Measurements from ENCODE around the gene ANGPTL4. TPM values are rescaled to one million over a fixed set of nuclear protein-coding genes. Genes with fewer than 3 reads are reported as not detected.
A peak's percentile ranks its signal among the peaks of the same experiment; 100 is the strongest.

Gene ANGPTL4
- total and polyA plus RNA-seq, 9 of the 15 experiments (the other 6 are each of a cell fraction or from before 2014, with no cell fraction given) = 0.05 to 0.77 (median 0.22) TPM; not detected in 4

DNA sequence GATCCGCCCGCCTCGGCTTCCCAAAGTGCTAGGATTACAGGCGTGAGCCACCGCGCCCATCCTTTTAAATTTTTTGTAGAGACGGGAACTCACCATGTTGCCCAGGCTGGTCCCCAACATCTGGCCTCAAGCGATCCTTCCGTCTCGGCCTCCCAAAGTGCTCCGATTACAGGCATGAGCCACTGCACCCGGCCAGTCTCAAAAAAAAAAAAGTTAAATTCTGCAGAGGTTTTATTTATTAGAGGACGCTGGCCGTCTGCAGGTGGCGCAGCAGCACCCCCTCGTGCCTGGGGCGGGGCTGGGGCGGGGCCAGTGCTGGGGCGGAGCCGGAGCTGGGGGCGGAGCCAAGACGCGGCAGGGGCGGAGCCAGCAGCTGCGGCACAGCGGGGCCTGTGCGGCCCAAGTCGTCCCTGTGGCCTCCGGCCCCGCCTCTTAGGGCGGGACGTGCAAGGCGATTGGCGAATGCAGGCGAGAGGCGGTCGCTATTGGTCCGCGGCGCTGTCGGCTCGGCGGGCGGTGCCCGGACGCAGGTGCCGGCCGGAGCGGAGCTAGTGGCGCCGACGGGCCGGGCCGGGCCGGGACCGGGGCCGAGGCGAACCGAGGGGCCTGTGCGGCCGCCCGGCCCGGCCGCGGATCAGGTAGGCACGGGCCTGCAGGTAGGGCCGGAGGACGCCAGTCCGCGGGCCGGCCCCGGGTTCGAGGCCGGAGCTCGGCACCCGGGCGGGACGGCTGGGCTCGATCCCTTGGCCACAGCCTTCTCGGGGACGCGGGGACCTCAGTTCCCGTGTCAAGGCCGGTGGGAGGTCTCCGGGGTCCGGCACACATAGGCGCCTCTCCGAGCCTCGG, 49.1 kb downstream of the ANGPTL4 start, which contains the start of gene MARCHF2 (continued):
- TF ChIP-seq COPS2 (conservative IDR thresholded peaks at IDR 0.05) (no peak), TCF3 (CRISPR knock-in tag; IDR thresholded peaks at IDR 0.05) (no peak; the same call in 1 of the 2 replicates), TEAD4 (IDR thresholded peaks at IDR 0.05; ENCODE audit: low read length) (no peak), TEAD4 (CRISPR knock-in tag; IDR thresholded peaks at IDR 0.05; ENCODE audit: borderline replicate concordance) (no peak), XRCC5 (IDR thresholded peaks at IDR 0.05; ENCODE audit: low read depth, low read length) (no peak), BRD4 (IDR thresholded peaks at IDR 0.05) (no peak), TOE1 (IDR thresholded peaks at IDR 0.05; ENCODE audit: borderline replicate concordance) (0 out of 2 replicates have a peak, but pooled peaks have one; percentile 18), TOE1 (CRISPR knock-in tag; IDR thresholded peaks at IDR 0.05; ENCODE audit: borderline replicate concordance, low read depth) (no peak), POLR2A (conservative IDR thresholded peaks at IDR 0.05) (no peak), SNRNP70 (optimal IDR thresholded peaks at IDR 0.05; ENCODE audit: low read depth, low read length) (no peak), ZNF583 (CRISPR knock-in tag; IDR thresholded peaks at IDR 0.05) (0 out of 2 replicates have a peak, but pooled peaks have one; percentile 32), CREB1 (IDR thresholded peaks at IDR 0.05) (0 out of 2 replicates have a peak, but pooled peaks have one; percentile 41), CREB1 (CRISPR knock-in tag; IDR thresholded peaks at IDR 0.05) (no peak), PHF8 (IDR thresholded peaks at IDR 0.05; ENCODE audit: borderline replicate concordance, low read length) (peak; percentile 62; the same call in 1 of the 2 replicates), MAFF (IDR thresholded peaks at IDR 0.05; ENCODE audit: low read length) (no peak), MCM5 (IDR thresholded peaks at IDR 0.05; ENCODE audit: low read depth) (no peak), NFXL1 (CRISPR knock-in tag; IDR thresholded peaks at IDR 0.05) (no peak), SIN3A (IDR thresholded peaks at IDR 0.05; ENCODE audit: borderline replicate concordance in 2 of 2, control insufficient read depth in 1 of 2, low read depth in 2 of 2, low read length in 2 of 2) (no peak)
- TF ChIP-seq, protein P1, sequence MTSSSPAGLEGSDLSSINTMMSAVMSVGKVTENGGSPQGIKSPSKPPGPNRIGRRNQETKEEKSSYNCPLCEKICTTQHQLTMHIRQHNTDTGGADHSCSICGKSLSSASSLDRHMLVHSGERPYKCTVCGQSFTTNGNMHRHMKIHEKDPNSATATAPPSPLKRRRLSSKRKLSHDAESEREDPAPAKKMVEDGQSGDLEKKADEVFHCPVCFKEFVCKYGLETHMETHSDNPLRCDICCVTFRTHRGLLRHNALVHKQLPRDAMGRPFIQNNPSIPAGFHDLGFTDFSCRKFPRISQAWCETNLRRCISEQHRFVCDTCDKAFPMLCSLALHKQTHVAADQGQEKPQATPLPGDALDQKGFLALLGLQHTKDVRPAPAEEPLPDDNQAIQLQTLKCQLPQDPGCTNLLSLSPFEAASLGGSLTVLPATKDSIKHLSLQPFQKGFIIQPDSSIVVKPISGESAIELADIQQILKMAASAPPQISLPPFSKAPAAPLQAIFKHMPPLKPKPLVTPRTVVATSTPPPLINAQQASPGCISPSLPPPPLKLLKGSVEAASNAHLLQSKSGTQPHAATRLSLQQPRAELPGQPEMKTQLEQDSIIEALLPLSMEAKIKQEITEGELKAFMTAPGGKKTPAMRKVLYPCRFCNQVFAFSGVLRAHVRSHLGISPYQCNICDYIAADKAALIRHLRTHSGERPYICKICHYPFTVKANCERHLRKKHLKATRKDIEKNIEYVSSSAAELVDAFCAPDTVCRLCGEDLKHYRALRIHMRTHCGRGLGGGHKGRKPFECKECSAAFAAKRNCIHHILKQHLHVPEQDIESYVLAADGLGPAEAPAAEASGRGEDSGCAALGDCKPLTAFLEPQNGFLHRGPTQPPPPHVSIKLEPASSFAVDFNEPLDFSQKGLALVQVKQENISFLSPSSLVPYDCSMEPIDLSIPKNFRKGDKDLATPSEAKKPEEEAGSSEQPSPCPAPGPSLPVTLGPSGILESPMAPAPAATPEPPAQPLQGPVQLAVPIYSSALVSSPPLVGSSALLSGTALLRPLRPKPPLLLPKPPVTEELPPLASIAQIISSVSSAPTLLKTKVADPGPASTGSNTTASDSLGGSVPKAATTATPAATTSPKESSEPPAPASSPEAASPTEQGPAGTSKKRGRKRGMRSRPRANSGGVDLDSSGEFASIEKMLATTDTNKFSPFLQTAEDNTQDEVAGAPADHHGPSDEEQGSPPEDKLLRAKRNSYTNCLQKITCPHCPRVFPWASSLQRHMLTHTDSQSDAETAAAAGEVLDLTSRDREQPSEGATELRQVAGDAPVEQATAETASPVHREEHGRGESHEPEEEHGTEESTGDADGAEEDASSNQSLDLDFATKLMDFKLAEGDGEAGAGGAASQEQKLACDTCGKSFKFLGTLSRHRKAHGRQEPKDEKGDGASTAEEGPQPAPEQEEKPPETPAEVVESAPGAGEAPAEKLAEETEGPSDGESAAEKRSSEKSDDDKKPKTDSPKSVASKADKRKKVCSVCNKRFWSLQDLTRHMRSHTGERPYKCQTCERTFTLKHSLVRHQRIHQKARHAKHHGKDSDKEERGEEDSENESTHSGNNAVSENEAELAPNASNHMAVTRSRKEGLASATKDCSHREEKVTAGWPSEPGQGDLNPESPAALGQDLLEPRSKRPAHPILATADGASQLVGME (CRISPR knock-in tag; IDR thresholded peaks at IDR 0.05) = no peak
- TF ChIP-seq, protein P2, sequence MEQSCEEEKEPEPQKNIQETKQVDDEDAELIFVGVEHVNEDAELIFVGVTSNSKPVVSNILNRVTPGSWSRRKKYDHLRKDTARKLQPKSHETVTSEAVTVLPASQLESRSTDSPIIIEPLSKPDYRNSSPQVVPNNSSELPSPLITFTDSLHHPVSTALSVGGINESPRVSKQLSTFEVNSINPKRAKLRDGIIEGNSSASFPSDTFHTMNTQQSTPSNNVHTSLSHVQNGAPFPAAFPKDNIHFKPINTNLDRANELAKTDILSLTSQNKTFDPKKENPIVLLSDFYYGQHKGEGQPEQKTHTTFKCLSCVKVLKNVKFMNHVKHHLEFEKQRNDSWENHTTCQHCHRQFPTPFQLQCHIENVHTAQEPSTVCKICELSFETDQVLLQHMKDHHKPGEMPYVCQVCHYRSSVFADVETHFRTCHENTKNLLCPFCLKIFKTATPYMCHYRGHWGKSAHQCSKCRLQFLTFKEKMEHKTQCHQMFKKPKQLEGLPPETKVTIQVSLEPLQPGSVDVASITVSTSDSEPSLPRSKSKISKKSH (CRISPR knock-in tag; IDR thresholded peaks at IDR 0.05) = no peak
- TF ChIP-seq, protein P3, sequence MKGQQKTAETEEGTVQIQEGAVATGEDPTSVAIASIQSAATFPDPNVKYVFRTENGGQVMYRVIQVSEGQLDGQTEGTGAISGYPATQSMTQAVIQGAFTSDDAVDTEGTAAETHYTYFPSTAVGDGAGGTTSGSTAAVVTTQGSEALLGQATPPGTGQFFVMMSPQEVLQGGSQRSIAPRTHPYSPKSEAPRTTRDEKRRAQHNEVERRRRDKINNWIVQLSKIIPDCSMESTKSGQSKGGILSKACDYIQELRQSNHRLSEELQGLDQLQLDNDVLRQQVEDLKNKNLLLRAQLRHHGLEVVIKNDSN (CRISPR knock-in tag; IDR thresholded peaks at IDR 0.05) = no peak
